H1 (cell line): ENCODE data around the gene C19orf67. TPM values are rescaled to one million over a fixed set of nuclear protein-coding genes. Genes with fewer than 3 reads are reported as not detected.

Experiments
- CTCF ChIA-PET: fragments of 300-600 bp; sonication (Branson Sonifier 250); formaldehyde crosslinking; loops from one replicate; lab custom pipeline; 2021; ENCODE audit not compliant: partially characterized antibody; lab: Charles Lee
- POLR2A ChIA-PET: fragments of 300-600 bp; sonication (Branson Sonifier 250); formaldehyde crosslinking; loops from one replicate; lab custom pipeline; 2021; ENCODE audit warnings: inconsistent platforms; ENCODE audit not compliant: partially characterized antibody; lab: Charles Lee
- DNase-seq, 2 experiments: peaks; one replicate each; pipeline versions ENCODE4 v3.0.0 to v3.0.0-alpha.2; 2010 to 2022; ENCODE audit warnings: low spot score in 2 of 2, low read depth in 1 of 2, mixed read lengths in 1 of 2
- FAIRE-seq: peaks from 2 replicates; lab custom pipeline; 2011; peaks lifted over from hg19 to GRCh38; lab: Jason Lieb, UNC
- H2AFZ ChIP-seq: 2 replicates; pipeline ENCODE4 v1.8.1; 2012; ENCODE audit warnings: low read length, inconsistent platforms
- H2AK5ac ChIP-seq: 2 replicates; pipeline ENCODE4 v1.6.1; 2013; ENCODE audit warnings: low read depth, low read length
- H2BK120ac ChIP-seq: replicated peaks from 2 replicates; pipeline ENCODE3; 2013; ENCODE audit warnings: low read depth, low read length, inconsistent platforms
- H2BK12ac ChIP-seq: 2 replicates; pipeline ENCODE4 v1.6.1; 2013; ENCODE audit warnings: low read depth, low read length
- H2BK15ac ChIP-seq: 2 replicates; pipeline ENCODE4 v1.6.1; 2013; ENCODE audit warnings: low read length
- H2BK20ac ChIP-seq: 2 replicates; pipeline ENCODE4 v1.6.1; 2013; ENCODE audit warnings: low read length
- H2BK5ac ChIP-seq: 2 replicates; pipeline ENCODE4 v1.6.1; 2013; ENCODE audit warnings: low read depth, low read length
- H3K14ac ChIP-seq: 2 replicates; pipeline ENCODE4 v1.6.1; 2013; ENCODE audit warnings: inconsistent platforms; ENCODE audit not compliant: insufficient read length
- H3K18ac ChIP-seq: 2 replicates; pipeline ENCODE4 v1.6.1; 2013; ENCODE audit warnings: low read length; ENCODE audit errors: extremely low read depth
- H3K23ac ChIP-seq: 2 replicates; pipeline ENCODE4 v1.6.1; 2013; ENCODE audit warnings: inconsistent platforms; ENCODE audit not compliant: insufficient read length
- H3K23me2 ChIP-seq: 2 replicates; pipeline ENCODE4 v1.6.1; 2013; ENCODE audit warnings: low read depth, low read length
- H3K27ac ChIP-seq: 2 replicates; pipeline ENCODE4 v1.6.1; 2011; ENCODE audit warnings: low read depth, low read length, inconsistent platforms
- H3K27me3 ChIP-seq, 4 experiments: replicated peaks in 1 of 4; 1 replicate in 1 of 4; 2 replicates in 3 of 4; pipeline versions ENCODE4 v1.6.1 to v1.8.1; 2011 to 2013; ENCODE audit warnings: low read length in 3 of 4, mild to moderate bottlenecking in 3 of 4, inconsistent platforms in 2 of 4, mixed read lengths in 2 of 4, moderate library complexity in 1 of 4; ENCODE audit not compliant: control insufficient read depth in 3 of 4, insufficient read depth in 3 of 4; ENCODE audit errors: extremely low read depth in 1 of 4
- H3K36me3 ChIP-seq, 4 experiments: 2 replicates each; pipeline versions ENCODE4 v1.6.1 to v1.8.1; 2011 to 2013; ENCODE audit warnings: mild to moderate bottlenecking in 4 of 4, low read length in 3 of 4, moderate library complexity in 2 of 4, control low read depth in 1 of 4, inconsistent platforms in 1 of 4; ENCODE audit not compliant: insufficient read depth in 4 of 4, control insufficient read depth in 2 of 4
- H3K4ac ChIP-seq: replicated peaks from 2 replicates; pipeline ENCODE3; 2013; ENCODE audit warnings: low read length, low read depth, mixed read lengths, inconsistent platforms; ENCODE audit not compliant: insufficient read length
- H3K4me1 ChIP-seq, 4 experiments: replicated peaks in 1 of 4; 1 replicate in 1 of 4; 2 replicates in 3 of 4; pipeline versions ENCODE4 v1.6.1 to v1.8.1; 2011 to 2013; ENCODE audit warnings: low read length in 3 of 4, inconsistent platforms in 2 of 4, mixed read lengths in 1 of 4; ENCODE audit not compliant: insufficient read depth in 4 of 4, control insufficient read depth in 3 of 4
- H3K4me2 ChIP-seq, 2 experiments: 2 replicates each; pipeline versions ENCODE4 v1.6.1 to v1.8.1; 2011 to 2013; ENCODE audit warnings: low read depth in 2 of 2, low read length in 2 of 2, control low read depth in 1 of 2, inconsistent platforms in 1 of 2, mild to moderate bottlenecking in 1 of 2; ENCODE audit not compliant: insufficient read depth in 1 of 2
- H3K4me3 ChIP-seq, 4 experiments: fragments of 200-600, 300-600 bp in 1 of 4; sonication (generic), shearing (Covaris generic), sonication (Bioruptor Twin) in 1 of 4; 2 replicates each; pipeline versions ENCODE4 v1.5.1 to v1.8.1; 2011 to 2016; ENCODE audit warnings: low read length in 4 of 4, low read depth in 3 of 4, control low read depth in 2 of 4, inconsistent platforms in 2 of 4, mild to moderate bottlenecking in 2 of 4, mixed read lengths in 1 of 4, moderate library complexity in 1 of 4; ENCODE audit not compliant: insufficient read depth in 2 of 4; ENCODE audit errors: extremely low read depth in 1 of 4
- H3K56ac ChIP-seq: replicated peaks from 2 replicates; pipeline ENCODE3; 2013; ENCODE audit warnings: low read depth, mild to moderate bottlenecking, mixed read lengths, low read length, inconsistent platforms; ENCODE audit not compliant: insufficient read length
- H3K79me1 ChIP-seq: 2 replicates; pipeline ENCODE4 v1.6.1; 2013; ENCODE audit warnings: low read depth, low read length, control low read depth
- H3K79me2 ChIP-seq, 2 experiments: 2 replicates each; pipeline versions ENCODE4 v1.6.1 to v1.8.1; 2012 to 2013; ENCODE audit warnings: low read length in 2 of 2, mild to moderate bottlenecking in 2 of 2, inconsistent platforms in 1 of 2; ENCODE audit not compliant: insufficient read depth in 2 of 2, control insufficient read depth in 1 of 2
- H3K9ac ChIP-seq, 4 experiments: replicated peaks in 1 of 4; 1 replicate in 1 of 4; 2 replicates in 3 of 4; pipeline versions ENCODE4 v1.6.1 to v1.8.1; 2011 to 2013; ENCODE audit warnings: low read depth in 3 of 4, low read length in 3 of 4, control low read depth in 2 of 4, mild to moderate bottlenecking in 2 of 4, moderate library complexity in 2 of 4, inconsistent platforms in 1 of 4; ENCODE audit errors: extremely low read depth in 1 of 4
- H3K9me3 ChIP-seq, 2 experiments: 2 replicates each; pipeline versions ENCODE4 v1.6.1 to v1.8.1; 2012 to 2013; ENCODE audit warnings: mild to moderate bottlenecking in 2 of 2, moderate library complexity in 2 of 2, control low read depth in 1 of 2, inconsistent platforms in 1 of 2, low read depth in 1 of 2, low read length in 1 of 2, mixed read lengths in 1 of 2; ENCODE audit not compliant: insufficient read depth in 2 of 2
- H4K20me1 ChIP-seq, 2 experiments: replicated peaks in 1 of 2; 2 replicates each; pipeline versions ENCODE3 to v1.8.1; 2011 to 2013; ENCODE audit warnings: inconsistent platforms in 2 of 2, low read length in 2 of 2, mild to moderate bottlenecking in 1 of 2; ENCODE audit not compliant: insufficient read depth in 2 of 2, control insufficient read depth in 1 of 2
- H4K5ac ChIP-seq: 2 replicates; pipeline ENCODE4 v1.6.1; 2013; ENCODE audit warnings: low read length, low read depth, mixed read lengths, inconsistent platforms; ENCODE audit not compliant: insufficient read length
- H4K8ac ChIP-seq: 2 replicates; pipeline ENCODE4 v1.8.0; 2013; ENCODE audit warnings: mild to moderate bottlenecking, moderate library complexity, low read length, inconsistent platforms; ENCODE audit not compliant: insufficient read depth; ENCODE audit errors: extremely low read depth
- H4K91ac ChIP-seq: replicated peaks from 2 replicates; pipeline ENCODE3; 2013; ENCODE audit warnings: low read length, mixed read lengths, inconsistent platforms; ENCODE audit not compliant: insufficient read length
- BCL11A ChIP-seq, 2 experiments: IDR thresholded peaks; one replicate each; pipeline ENCODE4 v1.6.1; 2011; ENCODE audit warnings: low read depth in 2 of 2, low read length in 2 of 2, mild to moderate bottlenecking in 2 of 2
- CBX5 ChIP-seq: fragments of 300-800, 300-1000 bp; sonication (generic); IDR thresholded peaks from 2 replicates; pipeline ENCODE4 v1.7.1; 2016; ENCODE audit warnings: antibody characterized with exemption, low read length, low read depth
- CBX8 ChIP-seq: fragments of 300-800, 300-1000 bp; sonication (generic); IDR thresholded peaks from 2 replicates; pipeline ENCODE4 v1.7.1; 2016; ENCODE audit warnings: low read depth, low read length, borderline replicate concordance
- EP300 ChIP-seq, 2 experiments: IDR thresholded peaks; 1 replicate in 1 of 2; 2 replicates in 1 of 2; pipeline ENCODE4 v1.6.1; 2011 to 2012; ENCODE audit warnings: low read depth in 2 of 2, low read length in 2 of 2, mild to moderate bottlenecking in 2 of 2, borderline replicate concordance in 1 of 2, inconsistent platforms in 1 of 2, moderate library complexity in 1 of 2
- PHF8 ChIP-seq: fragments of 200-600 bp; sonication (generic); conservative IDR thresholded peaks from 2 replicates; pipeline ENCODE4 v1.7.1; 2012; ENCODE audit warnings: low read depth, mild to moderate bottlenecking, inconsistent platforms, low read length, moderate library complexity
- POLR2AphosphoS5 ChIP-seq: IDR thresholded peaks from 2 replicates; pipeline ENCODE4 v1.6.1; 2011; ENCODE audit warnings: low read depth, low read length
- SIX5 ChIP-seq: IDR thresholded peaks from 2 replicates; pipeline ENCODE4 v1.6.1; 2011; ENCODE audit warnings: mild to moderate bottlenecking, low read depth, low read length
- SP1 ChIP-seq: IDR thresholded peaks from 2 replicates; pipeline ENCODE4 v1.6.1; 2011; ENCODE audit warnings: low read depth, low read length
- SUZ12 ChIP-seq: fragments of 200-600 bp; sonication (generic); IDR thresholded peaks from 2 replicates; pipeline ENCODE4 v1.6.1; 2012; ENCODE audit warnings: mild to moderate bottlenecking, inconsistent platforms, low read length, moderate library complexity, mixed read lengths
- WGBS, 2 experiments: shearing (Covaris generic) in 1 of 2; methylation state at CpG; one replicate each; pipeline versions ENCODE4 v1.1.6 to v1.1.7; 2013 to 2015; ENCODE audit warnings: low lambda C conversion rate in 2 of 2, mixed read lengths in 2 of 2, inconsistent platforms in 1 of 2, low coverage in 1 of 2, missing lambda C conversion rate in 1 of 2; ENCODE audit not compliant: insufficient replicate concordance in 2 of 2, insufficient coverage in 1 of 2, insufficient read length in 1 of 2; ENCODE audit errors: extremely low coverage in 1 of 2, missing lambda C conversion rate in 1 of 2; 5-methylcytosine and 5-hydroxymethylcytosine counted together
- polyA plus RNA-seq, 7 experiments: library from polyadenylated mRNA; depleted of rRNA in 3 of 7; stranded (reverse) in 5 of 7; unstranded in 2 of 7; fragments of >200 nt in 5 of 7; fragments of 200-250 nt in 2 of 7; gene quantifications; 1 replicate in 5 of 7; 2 replicates in 1 of 7; 4 replicates in 1 of 7; pipeline versions ENCODE4 v1.2.1 to v1.2.3, GENCODE V29; 2011 to 2013; ENCODE audit warnings: missing spikeins in 2 of 7, mixed read lengths in 2 of 7
- total RNA-seq: library from RNA; stranded (reverse); fragmentation: NEBNext Ultra II Directional; extraction: Animal tissue kit (Norgen Biotek cat#: 25700); gene quantifications from 2 replicates; pipeline ENCODE4 v1.2.1, GENCODE V29; 2021

The C19orf67 gene
- total and polyA plus RNA-seq, 2 of the 8 experiments (the other 6 are each of a cell fraction or from before 2014, with no cell fraction given), result 0.12 TPM; not detected in 1

GRCh38 chr19:14120497-14120780, 34.9 kb upstream of the C19orf67 start:
- Histone ChIP-seq H3K79me2 (0 out of 4 replicates have a peak, but pooled peaks cover 0 to 3% of the 10 kb centered on the region in 2 experiments), H3K14ac (no peak overlapping the region), H3K79me1 (no peaks in the 10 kb centered on the region; the same call in 1 of the 2 replicates), H3K23ac (no peak overlapping the region), H2BK5ac (no peak overlapping the region), H2BK120ac (no peak overlapping the region), H3K4me2 (no peak overlapping the region), H4K91ac (no peak overlapping the region), H3K36me3 (peaks cover 2 to 21% (median 12%) of the 10 kb centered on the region in 4 experiments; a peak in 6 of 8 replicates), H2AFZ (no peak overlapping the region)
- FAIRE-seq, result no peak
- CTCF ChIA-PET, result interaction anchor here (0.6 kb wide), 1 partner anchor 360 kb away, joined by 3 read pairs; no protein-coding TSS in a partner anchor
- TF ChIP-seq SIX5, result no peak
- TF ChIP-seq EP300 (IDR thresholded peaks at IDR 0.05; ENCODE audit: borderline replicate concordance in 1 of 2, low read depth in 2 of 2, low read length in 2 of 2), result no peak
- TF ChIP-seq PHF8, result no peak
- TF ChIP-seq POLR2AphosphoS5, result no peak
- no peak for TF ChIP-seq SUZ12
- TF ChIP-seq SP1, result no peak
- no peak for TF ChIP-seq CBX8
- TF ChIP-seq CBX5, result no peak
- no peak for TF ChIP-seq BCL11A (IDR thresholded peaks at IDR 0.05; ENCODE audit: low read depth in 2 of 2, low read length in 2 of 2)
- TF ChIP-seq, all 59 proteins: peak for 0
- Histone ChIP-seq H3K23me2 (peaks cover 8% of the 10 kb centered on the region), H3K18ac (no peak overlapping the region), H4K20me1 (peaks cover 5 to 19% of the 10 kb centered on the region in 2 experiments), H3K4ac (no peak overlapping the region), H4K5ac (no peak overlapping the region), H2BK20ac (no peak overlapping the region), H3K4me3 (no peak overlapping the region), H3K27me3 (no peaks in the 10 kb centered on the region; a peak in 2 of 7 replicates), H3K9me3 (no peaks in the 10 kb centered on the region), H3K9ac (no peak overlapping the region), H3K4me1 (peaks cover 6 to 16% (median 9%) of the 10 kb centered on the region in 4 experiments; a peak in 6 of 7 replicates), H3K27ac (no peak overlapping the region), H4K8ac (no peak overlapping the region), H2BK15ac (no peak overlapping the region), H3K56ac (no peak overlapping the region), H2BK12ac (no peak overlapping the region), H2AK5ac (no peak overlapping the region)
- DNase-seq, result no peak
- 91% methylated on average over 7 of the region's 7 CpGs; no CpG with 5 or more reads in 1 of the 2 experiments for WGBS, 2 experiments
- POLR2A ChIA-PET, result interaction anchor here (1.1 to 11.0 kb wide), 5 partner anchors 9 to 160 kb away, joined by 3 to 109 read pairs (median 5); partner anchors contain the start of gene ASF1B
